Epithelial cell of proximal tubule (primary cell): Measurements from ENCODE around the gene NOTCH4. TPM values are rescaled to one million over a fixed set of nuclear protein-coding genes. Genes with fewer than 3 reads are reported as not detected.

Experiments
- DNase-seq: peaks from one replicate; pipeline ENCODE4 v3.0.0-alpha.2; 2011; ENCODE audit warnings: low read depth
- H3K4me3 ChIP-seq: 2 replicates; pipeline ENCODE4 v1.5.1; 2011; ENCODE audit warnings: low read depth, mild to moderate bottlenecking, low read length
- total RNA-seq: library from RNA; depleted of rRNA; stranded (reverse); fragments of >200 nt; gene quantifications from 2 replicates; pipeline ENCODE4 v1.2.3, GENCODE V29; 2015
- TF ChIP-seq, protein P1 (sequence below): conservative IDR thresholded peaks from 2 replicates; pipeline ENCODE4 v1.5.1; 2012; ENCODE audit warnings: low read depth, mild to moderate bottlenecking, low read length

The NOTCH4 gene
- total RNA-seq, 1 donor from 2014 or later: 3.3 TPM

DNA sequence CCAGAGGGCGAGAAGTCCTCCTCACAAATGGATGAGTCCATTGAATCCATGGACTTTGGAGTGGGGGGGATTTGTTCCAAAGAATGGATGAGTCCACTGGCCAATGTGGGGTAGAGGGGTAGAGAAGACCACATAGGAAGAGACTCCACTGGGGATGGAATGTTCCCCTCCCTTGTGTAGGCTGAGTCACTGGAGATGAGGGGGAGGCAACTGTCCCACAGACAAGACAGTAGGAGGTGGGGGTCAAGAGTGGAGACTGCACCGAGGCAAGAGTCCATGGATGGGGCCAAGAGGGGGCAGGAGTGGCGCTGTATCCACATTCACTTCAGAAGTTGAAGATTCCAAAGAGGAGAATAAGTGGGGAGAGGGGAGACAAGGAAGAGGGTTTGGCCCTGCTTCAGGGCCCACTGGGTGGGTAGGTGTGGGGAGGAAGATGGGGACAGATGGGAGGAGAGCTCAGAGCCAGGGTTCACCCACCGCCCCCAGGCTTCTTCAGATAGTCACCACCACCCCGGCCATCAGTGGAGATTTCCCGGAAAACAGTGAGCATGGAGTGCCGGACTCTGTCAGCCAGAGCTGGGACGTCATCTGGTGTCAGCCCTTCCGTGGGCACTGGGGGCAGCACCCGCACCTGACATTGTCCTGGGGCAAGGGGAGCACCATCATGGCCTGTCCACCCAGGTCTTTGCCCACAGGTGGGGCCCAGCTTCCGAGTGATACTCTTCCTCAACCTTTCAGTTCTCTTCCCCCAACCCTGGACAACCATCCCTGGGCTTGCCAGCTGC is 54.9 kb downstream of the NOTCH4 start:
- TF ChIP-seq, protein P1, sequence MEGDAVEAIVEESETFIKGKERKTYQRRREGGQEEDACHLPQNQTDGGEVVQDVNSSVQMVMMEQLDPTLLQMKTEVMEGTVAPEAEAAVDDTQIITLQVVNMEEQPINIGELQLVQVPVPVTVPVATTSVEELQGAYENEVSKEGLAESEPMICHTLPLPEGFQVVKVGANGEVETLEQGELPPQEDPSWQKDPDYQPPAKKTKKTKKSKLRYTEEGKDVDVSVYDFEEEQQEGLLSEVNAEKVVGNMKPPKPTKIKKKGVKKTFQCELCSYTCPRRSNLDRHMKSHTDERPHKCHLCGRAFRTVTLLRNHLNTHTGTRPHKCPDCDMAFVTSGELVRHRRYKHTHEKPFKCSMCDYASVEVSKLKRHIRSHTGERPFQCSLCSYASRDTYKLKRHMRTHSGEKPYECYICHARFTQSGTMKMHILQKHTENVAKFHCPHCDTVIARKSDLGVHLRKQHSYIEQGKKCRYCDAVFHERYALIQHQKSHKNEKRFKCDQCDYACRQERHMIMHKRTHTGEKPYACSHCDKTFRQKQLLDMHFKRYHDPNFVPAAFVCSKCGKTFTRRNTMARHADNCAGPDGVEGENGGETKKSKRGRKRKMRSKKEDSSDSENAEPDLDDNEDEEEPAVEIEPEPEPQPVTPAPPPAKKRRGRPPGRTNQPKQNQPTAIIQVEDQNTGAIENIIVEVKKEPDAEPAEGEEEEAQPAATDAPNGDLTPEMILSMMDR: no peak
- H3K4me3 ChIP-seq: no peak overlapping the region
- no peak for DNase-seq

DNA sequence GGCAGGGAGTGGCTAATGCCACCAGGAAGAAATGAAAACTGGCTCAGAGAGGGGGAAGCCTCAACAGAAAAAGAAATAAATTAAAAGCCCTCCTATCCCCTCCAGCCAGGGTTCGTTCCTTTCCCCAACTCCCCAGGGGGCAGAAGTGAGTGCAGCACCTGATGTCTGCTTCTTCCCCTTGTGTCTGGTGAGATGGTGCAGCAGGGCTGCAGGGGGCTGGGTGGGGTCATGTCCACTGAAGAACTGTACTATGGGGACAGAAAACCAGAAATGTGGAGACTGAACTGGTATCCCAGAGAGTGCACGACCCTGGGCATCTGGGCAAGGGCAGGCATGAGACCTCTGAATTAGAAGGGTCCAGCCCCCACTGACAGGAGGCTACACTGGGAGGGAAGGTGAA is 55.5 kb downstream of the NOTCH4 start:
- H3K4me3 ChIP-seq: no peak overlapping the region
- no peak for DNase-seq
- TF ChIP-seq, protein P1: no peak

DNA sequence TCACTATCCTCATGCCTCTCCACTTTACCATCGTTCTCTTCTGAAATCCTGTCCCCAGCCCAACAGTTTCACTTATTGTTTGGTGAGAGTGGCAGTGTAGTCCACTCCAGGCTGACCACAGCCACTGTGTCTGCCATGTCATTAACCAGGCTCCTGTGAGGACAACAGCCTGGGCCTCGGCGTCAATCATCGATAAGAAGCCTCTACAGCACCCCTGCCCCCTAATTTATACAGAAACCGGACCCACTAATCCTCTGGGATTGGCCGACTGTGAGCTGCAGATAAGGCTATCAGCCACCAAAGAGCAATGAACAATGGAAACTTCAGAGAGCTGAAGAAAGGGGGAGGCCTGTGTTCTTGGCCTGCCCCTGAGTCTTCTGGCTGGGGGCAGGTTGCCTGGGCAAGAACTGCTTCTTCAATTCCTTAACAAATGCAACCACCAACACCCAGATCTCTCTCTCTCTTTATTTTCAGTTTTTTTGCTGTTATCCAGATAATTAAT is 56.1 kb downstream of the NOTCH4 start:
- no peak overlapping the region for H3K4me3 ChIP-seq
- no peak for DNase-seq
- TF ChIP-seq, protein P1: no peak

DNA sequence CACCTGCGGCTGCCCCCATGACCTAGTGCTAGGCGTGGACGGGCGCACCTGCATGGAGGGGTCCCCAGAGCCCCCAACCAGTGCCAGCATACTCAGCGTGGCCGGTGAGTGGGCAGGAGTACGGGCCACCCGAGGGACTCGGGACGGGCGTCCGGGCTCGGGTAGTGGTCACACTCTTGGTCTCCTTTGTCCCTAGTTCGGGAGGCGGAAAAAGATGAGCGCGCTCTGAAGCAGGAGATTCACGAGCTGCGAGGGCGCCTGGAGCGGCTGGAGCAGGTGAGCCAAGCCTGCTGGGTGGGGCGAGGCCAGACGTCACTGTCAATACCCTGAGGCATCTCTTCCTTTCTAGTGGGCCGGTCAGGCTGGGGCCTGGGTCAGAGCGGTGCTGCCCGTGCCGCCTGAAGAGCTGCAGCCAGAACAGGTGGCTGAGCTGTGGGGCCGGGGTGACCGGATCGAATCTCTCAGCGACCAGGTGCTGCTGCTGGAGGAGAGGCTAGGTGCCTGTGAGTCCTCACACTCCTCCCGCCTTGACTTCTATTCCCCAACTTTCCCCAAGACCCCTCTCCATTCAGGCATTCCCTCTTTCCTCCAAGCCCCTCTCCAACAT is 56.6 kb downstream of the NOTCH4 start:
- TF ChIP-seq, protein P1: no peak
- no peak overlapping the region for H3K4me3 ChIP-seq
- no peak for DNase-seq

DNA sequence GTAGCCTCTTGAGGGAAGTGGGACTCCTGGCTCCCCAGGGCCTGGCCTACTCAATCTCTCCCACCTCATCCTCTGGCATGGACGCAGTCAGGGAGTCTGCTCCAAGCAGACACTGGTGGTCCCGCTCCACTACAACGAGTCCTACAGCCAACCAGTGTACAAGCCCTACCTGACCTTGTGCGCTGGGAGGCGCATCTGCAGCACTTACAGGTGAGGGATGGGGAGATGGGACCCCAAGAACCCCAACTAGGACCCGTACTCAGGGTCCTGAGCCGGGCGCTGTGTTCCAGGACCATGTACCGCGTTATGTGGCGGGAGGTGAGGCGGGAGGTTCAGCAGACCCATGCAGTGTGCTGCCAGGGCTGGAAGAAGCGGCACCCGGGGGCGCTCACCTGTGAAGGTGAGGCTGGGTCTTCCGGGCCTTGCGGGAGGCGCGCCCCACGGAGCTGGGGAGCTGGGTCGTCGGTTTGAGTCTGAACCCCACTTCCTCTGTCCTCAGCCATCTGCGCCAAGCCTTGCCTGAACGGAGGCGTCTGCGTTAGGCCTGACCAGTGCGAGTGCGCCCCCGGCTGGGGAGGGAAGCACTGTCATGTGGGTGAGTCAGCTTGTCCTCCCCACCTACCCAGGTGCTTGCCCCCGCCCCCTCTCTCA is 57.3 kb downstream of the NOTCH4 start:
- no peak overlapping the region for H3K4me3 ChIP-seq
- DNase-seq: no peak
- TF ChIP-seq, protein P1: no peak

DNA sequence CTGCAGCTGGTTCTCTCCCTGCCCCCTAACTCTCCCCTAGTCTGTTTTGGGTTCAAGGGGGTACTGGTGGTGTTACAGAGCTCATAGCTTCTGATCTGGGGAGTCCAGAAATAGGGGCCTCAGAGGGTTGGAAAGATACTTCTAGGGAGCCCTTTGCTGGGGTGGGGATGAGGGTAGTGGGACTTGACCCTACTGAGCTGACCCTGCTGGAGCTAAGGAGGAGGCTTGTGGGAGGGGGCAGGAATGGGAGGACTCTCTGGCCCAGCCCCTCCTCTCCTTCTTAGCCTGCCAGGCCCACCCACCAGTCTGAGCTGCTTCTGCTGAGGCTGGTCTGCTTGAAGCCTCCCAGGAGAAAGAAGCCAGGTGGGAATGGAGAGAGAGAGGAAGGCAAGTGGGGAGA is 59.6 kb downstream of the NOTCH4 start, which contains the start of gene EGFL8:
Gene EGFL8 (plus strand): TSS at position 301 of the 400 bp plus-strand sequence. CDS start 1,571 bp downstream, outside the sequence.
- DNase-seq: no peak
- H3K4me3 ChIP-seq: no peak within 1 kb of the TSS
- TF ChIP-seq, protein P1: no peak
